HL-60 (cell line): ENCODE data around the gene POLN.

Experiments used
- DNase-seq, 2 experiments: peaks; one replicate each; pipeline ENCODE4 v3.0.0-alpha.2; 2010 to 2020; ENCODE audit warnings: low read depth in 1 of 2, low spot score in 1 of 2
- H3K27ac ChIP-seq: fragments of 250-450 bp; sonication (Bioruptor Pico); replicated peaks from 2 replicates; pipeline ENCODE4 v1.5.1; 2020; ENCODE audit warnings: mild to moderate bottlenecking, moderate library complexity
- H3K27me3 ChIP-seq: fragments of 250-450 bp; sonication (Bioruptor Pico); 2 replicates; pipeline ENCODE4 v1.5.1; 2021; ENCODE audit warnings: mild to moderate bottlenecking, moderate library complexity; ENCODE audit not compliant: insufficient read depth, poor library complexity, severe bottlenecking
- H3K4me3 ChIP-seq: replicated peaks from 2 replicates; pipeline ENCODE4 v1.5.1; 2011; ENCODE audit warnings: mild to moderate bottlenecking, control low read depth, low read length; ENCODE audit not compliant: insufficient read depth
- CTCF ChIP-seq: IDR thresholded peaks from one replicate; pipeline ENCODE4 v1.5.1; 2011; ENCODE audit warnings: low read length, control low read depth, inconsistent platforms; ENCODE audit not compliant: insufficient read depth
- GABPA ChIP-seq: IDR thresholded peaks from 2 replicates; pipeline ENCODE4 v1.6.1; 2012; ENCODE audit warnings: low read depth
- POLR2AphosphoS5 ChIP-seq: IDR thresholded peaks from 2 replicates; pipeline ENCODE4 v1.6.1; 2012; ENCODE audit warnings: low read depth
- REST ChIP-seq: IDR thresholded peaks from 2 replicates; pipeline ENCODE4 v1.6.1; 2012; ENCODE audit warnings: low read depth; ENCODE audit not compliant: insufficient replicate concordance
- SPI1 ChIP-seq: IDR thresholded peaks from 2 replicates; pipeline ENCODE4 v1.6.1; 2012; ENCODE audit warnings: low read depth, mild to moderate bottlenecking, borderline replicate concordance

Gene POLN

GRCh38 chr4:2186865-2187172 is 55.1 kb downstream of the POLN start:
- no peak for DNase-seq
- no peaks in the 10 kb centered on the region for H3K27me3 ChIP-seq
- H3K27ac ChIP-seq: no peak overlapping the region
- H3K4me3 ChIP-seq: no peak overlapping the region
- no peak for TF ChIP-seq REST
- no peak for TF ChIP-seq SPI1
- TF ChIP-seq POLR2AphosphoS5: no peak
- TF ChIP-seq GABPA: no peak
- no peak for TF ChIP-seq CTCF

GRCh38 chr4:2186133-2186864 is 55.6 kb downstream of the POLN start:
- Histone ChIP-seq H3K27me3 (no peaks in the 10 kb centered on the region), H3K27ac (no peak overlapping the region), H3K4me3 (no peak overlapping the region)
- TF ChIP-seq GABPA (no peak), CTCF (no peak), SPI1 (no peak), REST (no peak)
- DNase-seq: no peak

GRCh38 chr4:2183394-2183793 is 58.5 kb downstream of the POLN start:
- DNase-seq: no peak
- no peaks in the 10 kb centered on the region for H3K27me3 ChIP-seq
- no peak overlapping the region for H3K27ac ChIP-seq
- H3K4me3 ChIP-seq: no peak overlapping the region
- TF ChIP-seq GABPA (no peak), REST (no peak), POLR2AphosphoS5 (no peak), SPI1 (no peak), CTCF (no peak)
